GM12874 (cell line): ENCODE results near the gene DGKD.

Source experiments
- TF ChIP-seq, protein P1 (sequence below): IDR thresholded peaks from 2 replicates; pipeline ENCODE4 v1.5.1; 2011; ENCODE audit warnings: low read depth, mild to moderate bottlenecking, control low read depth, low read length, moderate library complexity; ENCODE audit not compliant: insufficient read depth

DGKD gene

DNA sequence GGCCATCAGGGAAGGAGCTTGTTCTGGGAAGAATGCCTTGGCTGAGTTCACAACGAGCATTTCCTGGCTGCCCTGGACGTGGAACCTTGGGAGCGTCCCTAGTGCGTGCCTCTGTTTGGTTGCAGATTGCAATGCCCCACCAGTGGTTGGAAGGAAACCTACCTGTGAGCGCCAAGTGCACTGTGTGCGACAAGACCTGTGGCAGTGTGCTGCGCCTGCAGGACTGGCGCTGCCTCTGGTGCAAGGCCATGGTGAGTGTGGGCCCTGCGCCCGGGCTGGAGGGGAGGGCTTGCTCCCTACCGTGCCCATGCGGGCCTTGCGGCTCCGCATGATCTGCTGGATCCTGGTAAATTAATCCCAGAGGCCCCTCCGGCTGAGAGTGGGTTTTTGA is 81.9 kb downstream of the DGKD start:
- TF ChIP-seq, protein P1, sequence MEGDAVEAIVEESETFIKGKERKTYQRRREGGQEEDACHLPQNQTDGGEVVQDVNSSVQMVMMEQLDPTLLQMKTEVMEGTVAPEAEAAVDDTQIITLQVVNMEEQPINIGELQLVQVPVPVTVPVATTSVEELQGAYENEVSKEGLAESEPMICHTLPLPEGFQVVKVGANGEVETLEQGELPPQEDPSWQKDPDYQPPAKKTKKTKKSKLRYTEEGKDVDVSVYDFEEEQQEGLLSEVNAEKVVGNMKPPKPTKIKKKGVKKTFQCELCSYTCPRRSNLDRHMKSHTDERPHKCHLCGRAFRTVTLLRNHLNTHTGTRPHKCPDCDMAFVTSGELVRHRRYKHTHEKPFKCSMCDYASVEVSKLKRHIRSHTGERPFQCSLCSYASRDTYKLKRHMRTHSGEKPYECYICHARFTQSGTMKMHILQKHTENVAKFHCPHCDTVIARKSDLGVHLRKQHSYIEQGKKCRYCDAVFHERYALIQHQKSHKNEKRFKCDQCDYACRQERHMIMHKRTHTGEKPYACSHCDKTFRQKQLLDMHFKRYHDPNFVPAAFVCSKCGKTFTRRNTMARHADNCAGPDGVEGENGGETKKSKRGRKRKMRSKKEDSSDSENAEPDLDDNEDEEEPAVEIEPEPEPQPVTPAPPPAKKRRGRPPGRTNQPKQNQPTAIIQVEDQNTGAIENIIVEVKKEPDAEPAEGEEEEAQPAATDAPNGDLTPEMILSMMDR: no peak

DNA sequence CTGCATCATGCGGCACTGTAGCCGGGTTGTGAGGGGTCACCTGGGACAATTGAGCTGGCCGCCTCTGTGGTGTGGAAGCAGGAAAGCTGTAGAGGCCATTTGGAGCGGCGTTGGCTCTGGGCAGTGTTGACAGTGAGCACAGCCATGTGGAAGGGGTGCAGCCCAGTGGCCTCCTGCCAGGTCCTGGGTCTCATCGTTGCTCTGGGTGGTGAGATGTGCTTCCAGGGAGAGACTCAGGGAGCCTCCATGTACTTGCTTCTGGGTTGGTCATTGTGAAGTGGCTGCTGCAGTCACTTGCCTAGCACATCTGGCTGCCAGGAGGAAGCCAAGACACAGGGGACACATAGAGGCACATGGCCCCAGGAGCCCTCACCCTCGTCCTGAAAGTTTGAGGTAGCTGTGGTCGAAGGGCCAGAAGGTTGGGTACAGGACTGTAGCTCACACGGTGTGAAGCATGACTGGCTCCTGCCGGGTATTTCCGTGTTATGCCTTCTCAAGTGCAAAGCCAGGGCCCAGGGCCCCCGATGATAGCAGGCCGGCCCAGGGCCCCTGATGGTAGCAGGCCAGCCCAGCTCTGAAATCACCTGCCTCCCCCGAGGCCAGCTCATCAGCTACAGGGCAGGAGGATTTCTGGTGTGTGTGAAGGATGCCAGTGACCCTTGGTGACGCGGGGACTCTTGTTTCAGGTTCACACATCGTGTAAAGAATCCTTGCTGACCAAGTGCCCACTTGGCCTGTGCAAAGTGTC is 82.6 kb downstream of the DGKD start:
- TF ChIP-seq, protein P1: no peak

DNA sequence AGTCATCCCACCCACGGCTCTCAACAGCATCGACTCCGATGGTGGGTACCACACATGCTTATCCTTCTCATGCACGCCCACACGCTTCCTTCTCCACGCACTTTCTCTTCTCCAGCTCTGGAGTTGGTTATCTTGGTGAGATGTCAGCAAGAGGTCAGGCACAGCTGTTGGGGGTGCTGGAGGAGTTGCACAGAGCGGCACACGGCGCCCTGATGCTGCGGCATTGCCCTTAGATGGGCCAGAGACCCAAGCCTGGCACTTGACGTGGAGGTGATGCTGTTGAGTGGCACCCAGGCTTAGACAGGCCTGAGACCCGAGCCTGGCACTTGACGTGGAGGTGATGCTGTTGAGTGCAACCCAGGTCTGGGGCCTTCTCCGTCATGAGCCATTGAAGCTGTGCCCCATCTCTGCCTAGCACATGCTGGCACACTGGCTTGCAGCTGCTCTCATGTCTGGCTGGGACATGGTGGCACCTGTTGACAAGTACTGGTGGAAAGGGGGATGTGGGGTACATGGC is 83.2 kb downstream of the DGKD start:
- TF ChIP-seq, protein P1: no peak

DNA sequence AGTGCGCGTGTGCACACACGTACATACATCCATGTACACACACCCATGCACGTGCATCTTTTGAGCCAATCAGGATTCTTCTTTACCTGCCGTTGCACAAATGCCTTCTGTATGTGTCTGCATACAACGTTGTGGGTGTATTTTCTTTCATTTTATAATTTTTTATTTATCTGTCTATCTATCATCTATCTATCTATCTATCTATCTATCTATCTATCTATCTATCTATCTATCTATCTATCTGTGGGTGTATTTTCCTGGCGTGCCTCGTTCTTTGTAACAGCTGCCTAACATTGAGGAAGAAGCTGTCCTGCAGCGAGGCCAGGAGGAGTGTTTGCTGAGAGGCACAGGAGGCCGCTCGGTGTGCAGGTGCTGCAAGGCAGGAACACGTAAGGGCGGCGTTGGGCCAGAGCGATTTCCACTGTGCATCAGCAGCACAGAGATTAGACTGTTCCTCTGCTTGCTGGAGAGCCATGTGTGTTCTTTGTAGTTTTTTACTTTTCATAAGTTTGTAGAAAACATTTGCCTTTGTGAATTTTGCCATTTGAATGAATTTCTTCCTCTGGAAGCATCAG is 84.4 kb downstream of the DGKD start:
- TF ChIP-seq, protein P1: no peak

DNA sequence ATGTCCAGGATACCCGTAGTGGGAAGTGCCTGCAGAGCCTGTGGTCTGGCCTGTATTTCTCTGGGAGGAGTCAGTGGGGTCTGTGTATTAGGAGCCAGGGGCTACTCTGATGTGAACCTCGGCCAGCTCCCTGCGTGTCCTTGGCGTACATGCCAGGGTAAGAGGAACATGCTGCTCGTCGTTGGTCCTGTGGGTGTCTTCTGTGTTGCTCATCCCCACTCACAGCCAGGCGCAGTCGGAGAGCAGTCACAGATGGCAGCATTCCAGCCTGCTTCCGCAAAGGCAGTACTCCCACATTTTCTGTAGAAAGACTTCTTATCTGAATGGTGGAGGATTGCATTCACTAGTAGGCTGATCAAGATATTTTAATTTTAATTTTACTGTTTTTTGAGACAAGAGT is 84.9 kb downstream of the DGKD start:
- TF ChIP-seq, protein P1: no peak

DNA sequence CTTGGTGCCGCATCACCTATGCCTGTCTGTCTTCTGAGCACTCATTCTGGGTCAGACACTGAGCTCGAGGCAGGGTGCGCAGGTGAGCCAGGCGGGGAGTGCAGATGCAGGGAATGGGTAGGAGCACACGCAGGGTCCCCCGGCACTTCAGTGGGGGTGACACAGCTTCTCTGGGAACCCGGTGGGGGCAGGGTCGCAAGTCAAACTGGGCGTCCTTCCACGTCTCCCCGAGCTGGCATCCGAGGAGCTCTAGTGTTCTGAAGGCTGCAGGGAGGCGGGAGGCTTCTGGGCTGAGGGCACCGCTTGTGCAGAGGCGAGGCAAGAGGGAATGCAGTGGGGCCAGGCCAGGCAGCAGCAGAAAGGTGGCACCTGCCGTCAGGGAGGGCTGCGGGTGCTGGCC is 86.0 kb downstream of the DGKD start:
- TF ChIP-seq, protein P1: no peak

DNA sequence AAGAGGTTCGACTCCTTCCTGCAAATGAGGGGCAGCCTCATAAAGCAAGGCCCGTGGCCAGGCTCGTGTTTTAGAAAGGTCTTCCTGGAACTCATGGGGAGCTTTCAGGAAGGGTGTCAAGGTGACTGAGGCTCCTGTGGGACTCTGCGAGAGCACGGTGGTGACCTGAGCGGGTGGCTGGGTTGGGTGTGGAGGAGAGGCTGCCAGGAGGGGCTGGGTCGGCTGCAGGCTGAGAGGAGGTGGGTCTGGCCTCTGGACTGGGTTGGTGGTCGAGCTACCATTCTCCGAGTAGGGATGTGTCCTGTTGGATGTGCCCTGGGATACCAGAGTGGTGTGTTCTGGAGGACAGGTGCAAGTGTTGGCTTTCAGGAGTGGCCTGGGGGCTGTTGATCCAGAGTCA is 86.4 kb downstream of the DGKD start:
- TF ChIP-seq, protein P1: no peak
